ENCODE results near the gene TRIM72.

DNA sequence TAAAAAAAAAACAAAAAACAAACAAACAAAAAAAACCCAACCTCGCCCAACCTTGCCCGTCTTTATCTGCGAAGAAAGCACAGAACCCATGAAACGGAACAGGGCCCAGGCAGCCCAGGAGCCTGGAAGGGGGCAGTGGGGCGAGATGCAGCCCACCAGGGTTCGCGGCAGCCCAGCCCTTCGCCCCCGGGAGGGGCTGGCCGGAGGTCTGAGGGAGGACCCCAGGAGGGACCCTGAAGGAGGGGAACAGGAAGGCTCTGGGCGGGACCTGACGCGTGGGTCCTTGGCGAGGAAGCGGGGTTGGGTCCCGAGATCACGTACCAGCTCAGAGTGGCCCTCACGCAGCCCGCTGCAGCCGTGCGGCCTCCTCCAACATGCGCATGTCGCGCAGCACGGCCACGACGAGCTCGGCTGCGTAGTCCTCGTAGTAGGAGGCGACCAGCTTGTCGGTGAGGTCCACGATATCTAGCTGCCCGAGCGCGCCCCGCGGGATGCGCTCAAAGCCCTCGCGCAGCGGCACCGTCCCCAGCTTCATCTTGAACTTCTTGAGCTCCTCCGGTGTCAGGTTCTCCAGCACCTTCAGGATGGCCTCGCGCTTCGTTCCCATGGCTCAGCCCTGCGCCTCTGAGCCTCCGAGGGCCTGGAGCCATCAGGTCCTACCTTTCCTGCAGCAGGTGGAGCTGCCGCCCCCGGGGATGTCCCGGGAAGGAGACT is 2.7 kb downstream of the TRIM72 start, which contains the start of gene PYDC1:
- TF ChIP-seq, protein P1, sequence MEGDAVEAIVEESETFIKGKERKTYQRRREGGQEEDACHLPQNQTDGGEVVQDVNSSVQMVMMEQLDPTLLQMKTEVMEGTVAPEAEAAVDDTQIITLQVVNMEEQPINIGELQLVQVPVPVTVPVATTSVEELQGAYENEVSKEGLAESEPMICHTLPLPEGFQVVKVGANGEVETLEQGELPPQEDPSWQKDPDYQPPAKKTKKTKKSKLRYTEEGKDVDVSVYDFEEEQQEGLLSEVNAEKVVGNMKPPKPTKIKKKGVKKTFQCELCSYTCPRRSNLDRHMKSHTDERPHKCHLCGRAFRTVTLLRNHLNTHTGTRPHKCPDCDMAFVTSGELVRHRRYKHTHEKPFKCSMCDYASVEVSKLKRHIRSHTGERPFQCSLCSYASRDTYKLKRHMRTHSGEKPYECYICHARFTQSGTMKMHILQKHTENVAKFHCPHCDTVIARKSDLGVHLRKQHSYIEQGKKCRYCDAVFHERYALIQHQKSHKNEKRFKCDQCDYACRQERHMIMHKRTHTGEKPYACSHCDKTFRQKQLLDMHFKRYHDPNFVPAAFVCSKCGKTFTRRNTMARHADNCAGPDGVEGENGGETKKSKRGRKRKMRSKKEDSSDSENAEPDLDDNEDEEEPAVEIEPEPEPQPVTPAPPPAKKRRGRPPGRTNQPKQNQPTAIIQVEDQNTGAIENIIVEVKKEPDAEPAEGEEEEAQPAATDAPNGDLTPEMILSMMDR (IDR thresholded peaks at IDR 0.05), result no peak
- TF ChIP-seq POLR2AphosphoS5 (IDR thresholded peaks at IDR 0.05), result no peak
- no peak for TF ChIP-seq POLR2A (IDR thresholded peaks at IDR 0.05)
- no peak for TF ChIP-seq EP300 (IDR thresholded peaks at IDR 0.05)
